Breast epithelium (tissue), 3 donors: ENCODE results near the gene WDR1.

Source experiments
- CTCF ChIP-seq, 3 donors: fragments of 450-650 bp; IDR thresholded peaks; one replicate each; pipeline ENCODE4 v1.5.1; 2016 to 2017; ENCODE audit warnings: antibody characterized with exemption in 3 of 3, mild to moderate bottlenecking in 3 of 3, moderate library complexity in 3 of 3
- POLR2A ChIP-seq: fragments of 450-650 bp; IDR thresholded peaks from one replicate; pipeline ENCODE4 v1.6.1; 2016; ENCODE audit warnings: antibody characterized with exemption, mild to moderate bottlenecking, moderate library complexity

- TF ChIP-seq CTCF (IDR thresholded peaks at IDR 0.05) (no peak), POLR2A (no peak)
Measured at GRCh38 chr4:10117359-10118047, 904 bp upstream of the WDR1 start.
